Spleen (tissue), 13 donors: ENCODE results near the gene MRRF. TPM values are rescaled to one million over a fixed set of nuclear protein-coding genes. Genes with fewer than 3 reads are reported as not detected.
A peak's percentile ranks its signal among the peaks of the same experiment; 100 is the strongest.

ENCODE experiments used
- DNase-seq: peaks from one replicate; pipeline ENCODE4 v3.0.0-alpha.2; 2020
- H3K27ac ChIP-seq, 8 donors: fragments of 200-600 bp; sonication (generic) in 7 of 8; 1 replicate in 4 of 8; 2 replicates in 4 of 8; pipeline versions ENCODE4 v1.5.0 to v1.8.0; 2016 to 2021; ENCODE audit warnings: inconsistent platforms in 4 of 8, mild to moderate bottlenecking in 4 of 8, moderate library complexity in 1 of 8
- H3K27me3 ChIP-seq, 7 donors: fragments of 200-600 bp; sonication (generic) in 6 of 7; replicated peaks in 1 of 7; 1 replicate in 4 of 7; 2 replicates in 3 of 7; pipeline versions ENCODE4 v1.5.0 to v1.8.0; 2016 to 2021; ENCODE audit warnings: inconsistent platforms in 3 of 7, mild to moderate bottlenecking in 1 of 7
- H3K36me3 ChIP-seq, 6 donors: fragments of 200-600 bp; sonication (generic) in 5 of 6; 1 replicate in 4 of 6; 2 replicates in 2 of 6; pipeline versions ENCODE4 v1.5.0 to v1.8.0; 2016 to 2021; ENCODE audit warnings: inconsistent platforms in 2 of 6
- H3K4me1 ChIP-seq, 6 donors: fragments of 200-600 bp; sonication (generic) in 5 of 6; 1 replicate in 3 of 6; 2 replicates in 3 of 6; pipeline versions ENCODE4 v1.5.0 to v1.8.0; 2016 to 2021; ENCODE audit warnings: inconsistent platforms in 3 of 6
- H3K4me3 ChIP-seq, 8 donors: fragments of 200-600 bp; sonication (generic) in 7 of 8; 1 replicate in 4 of 8; 2 replicates in 4 of 8; pipeline versions ENCODE4 v1.5.0 to v1.8.0; 2016 to 2021; ENCODE audit warnings: inconsistent platforms in 4 of 8, mild to moderate bottlenecking in 4 of 8, moderate library complexity in 2 of 8
- H3K9me3 ChIP-seq, 8 donors: fragments of 200-600 bp; sonication (generic) in 7 of 8; 1 replicate in 4 of 8; 2 replicates in 4 of 8; pipeline versions ENCODE4 v1.5.0 to v1.8.0; 2016 to 2021; ENCODE audit warnings: inconsistent platforms in 4 of 8
- POLR2A ChIP-seq, 3 donors: fragments of 450-650 bp; IDR thresholded peaks; one replicate each; pipeline ENCODE4 v1.5.1; 2017; ENCODE audit warnings: antibody characterized with exemption in 3 of 3, mild to moderate bottlenecking in 1 of 3
- POLR2AphosphoS5 ChIP-seq, 3 donors: sonication (generic); formaldehyde crosslinking; IDR thresholded peaks; one replicate each; pipeline ENCODE4 v1.5.1; 2017; ENCODE audit warnings: antibody characterized with exemption in 3 of 3
- WGBS, 5 donors: extraction: QIAGEN DNeasy Blood & Tissue Kit in 3 of 5; methylation state at CpG; one replicate each; pipeline versions ENCODE4 v1.1.5 to v1.1.7; 2013 to 2018; 5-methylcytosine and 5-hydroxymethylcytosine counted together
- intact Hi-C: fragments of 100-400 bp; cut with DNase I; formaldehyde crosslinking; loops from one replicate; pipeline ENCODE4 v1.15.0; 2023; ENCODE audit warnings: low total_unique reads
- long read RNA-seq, 2 donors: transcript quantifications; one replicate each; lab custom pipeline, GENCODE V29; 2026
- polyA plus RNA-seq, 3 donors: library from polyadenylated mRNA; stranded (reverse); fragments of 200-250 nt; gene quantifications; one replicate each; pipeline ENCODE4 v1.2.1, GENCODE V29; 2013
- total RNA-seq, 7 donors: library from RNA; depleted of rRNA in 3 of 7; stranded (reverse); fragments of >200 nt in 3 of 7; fragmentation: NEBNext Ultra II Directional in 4 of 7; extraction: Animal tissue kit (Norgen Biotek cat#: 25700) in 4 of 7; gene quantifications; one replicate each; pipeline versions ENCODE4 v1.1.0 to v1.2.1, GENCODE V29; 2016 to 2021
- TF ChIP-seq, protein P1 (sequence below), 11 experiments: fragments of 200-600 bp in 7 of 11; fragments of 450-650 bp in 4 of 11; sonication (generic) in 4 of 11; IDR thresholded peaks in 8 of 11; conservative IDR thresholded peaks in 3 of 11; 1 replicate in 7 of 11; 2 replicates in 4 of 11; pipeline versions ENCODE4 v1.4.0 to v1.8.0; 2016 to 2021; ENCODE audit warnings: antibody characterized with exemption in 11 of 11, inconsistent platforms in 4 of 11, mild to moderate bottlenecking in 1 of 11
- donor health status: healthy with polysubstance abuse.
- donor health status: DM: no; HTN: no; CAD: no; lungs with moderate emphysema.
- donor health status: DM: no; HTN: no; CAD: no.
- donor health status: Bipolar disorder and iron deficiency.
- donor health status: healthy.
- donor health status: DM: no; HTN: no; CAD: no.
- donor health status: DM: yes; HTN: yes; CAD: no.

Gene MRRF, protein sequence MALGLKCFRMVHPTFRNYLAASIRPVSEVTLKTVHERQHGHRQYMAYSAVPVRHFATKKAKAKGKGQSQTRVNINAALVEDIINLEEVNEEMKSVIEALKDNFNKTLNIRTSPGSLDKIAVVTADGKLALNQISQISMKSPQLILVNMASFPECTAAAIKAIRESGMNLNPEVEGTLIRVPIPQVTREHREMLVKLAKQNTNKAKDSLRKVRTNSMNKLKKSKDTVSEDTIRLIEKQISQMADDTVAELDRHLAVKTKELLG
- total RNA-seq = 10 to 100 TPM; 30.9 to 44.8 (median 39.7) TPM
- 10 to 100 TPM; 23.1 to 29.6 (median 24.7) TPM for polyA plus RNA-seq
- long read RNA-seq, donor 1, full-length matches to known transcripts = 5 of 13 reads
- long read RNA-seq, donor 1, partial matches to known transcripts = 8 of 13 reads
- long read RNA-seq, donor 1, other reads (novel, unspliced or antisense) = 0 of 13 reads
- long read RNA-seq, donor 2, full-length matches to known transcripts = 1 of 1 reads
- long read RNA-seq, donor 2, partial matches to known transcripts = 0 of 1 reads
- long read RNA-seq, donor 2, other reads (novel, unspliced or antisense) = 0 of 1 reads

DNA sequence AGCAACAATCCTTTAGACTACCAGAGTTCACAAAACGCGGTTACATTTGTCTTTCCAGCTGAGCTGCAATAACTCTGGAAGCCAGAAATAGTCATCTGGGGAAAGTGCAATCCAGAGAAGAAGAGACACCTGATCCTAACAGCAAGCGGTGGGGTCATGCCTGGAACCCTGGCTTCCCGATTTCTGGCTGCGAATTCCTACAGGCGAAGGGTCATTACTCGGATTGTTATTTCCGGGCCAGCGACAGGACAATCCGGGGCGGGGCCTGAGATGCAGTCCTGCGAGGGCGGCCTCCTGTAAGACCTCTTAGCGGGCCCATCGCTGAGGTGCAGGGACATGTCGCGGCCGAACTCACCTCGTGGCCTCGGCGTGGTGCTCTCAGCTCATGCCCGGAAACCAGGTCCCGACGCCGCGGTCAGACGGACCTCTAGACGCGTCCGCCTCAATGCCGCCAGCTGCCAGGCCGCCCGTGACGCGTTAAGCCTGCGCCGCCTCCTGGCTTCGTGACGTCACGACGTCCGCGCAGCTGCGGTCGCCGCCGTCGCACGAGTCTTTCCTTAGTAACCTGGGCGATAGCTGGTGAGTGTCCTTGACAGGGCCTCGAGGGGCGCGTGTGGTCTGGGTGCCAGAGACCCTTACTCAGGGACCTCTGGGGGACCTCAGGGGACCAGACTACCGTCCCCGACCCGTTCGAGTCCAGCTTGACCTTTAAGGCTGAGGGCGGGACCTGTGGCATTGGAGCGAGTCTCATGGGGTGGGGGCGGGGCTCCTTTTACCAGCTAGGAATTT, at the start of gene MRRF, which contains the start of gene RBM18:
Gene MRRF (plus strand): TSS at position 523 of the 789 bp plus-strand sequence. CDS start 6,010 bp downstream, outside the sequence.
Gene RBM18 (minus strand): TSS at position 481 of the 789 bp plus-strand sequence. CDS start 3,348 bp downstream, outside the sequence.
- Histone ChIP-seq H3K9me3 (no peaks in the 10 kb centered on the region), H3K27me3 (no peaks in the 10 kb centered on the region), H3K36me3 (peaks cover 0 to 33% (median 19%) of the 10 kb centered on the region in 6 donors), H3K27ac (peak within 1 kb of the TSS; percentile 81 to 96 (median 92)), H3K4me3 (peak within 1 kb of the TSS; percentile 57 to 92 (median 82)), H3K4me1 (peaks cover 26 to 73% (median 51%) of the 10 kb centered on the region in 6 donors)
- peak; percentile 40 to 88 (median 53) for TF ChIP-seq POLR2A (IDR thresholded peaks at IDR 0.05)
- peak; percentile 97 to 99 (median 97) for TF ChIP-seq POLR2AphosphoS5 (IDR thresholded peaks at IDR 0.05)
- TF ChIP-seq, protein P1, sequence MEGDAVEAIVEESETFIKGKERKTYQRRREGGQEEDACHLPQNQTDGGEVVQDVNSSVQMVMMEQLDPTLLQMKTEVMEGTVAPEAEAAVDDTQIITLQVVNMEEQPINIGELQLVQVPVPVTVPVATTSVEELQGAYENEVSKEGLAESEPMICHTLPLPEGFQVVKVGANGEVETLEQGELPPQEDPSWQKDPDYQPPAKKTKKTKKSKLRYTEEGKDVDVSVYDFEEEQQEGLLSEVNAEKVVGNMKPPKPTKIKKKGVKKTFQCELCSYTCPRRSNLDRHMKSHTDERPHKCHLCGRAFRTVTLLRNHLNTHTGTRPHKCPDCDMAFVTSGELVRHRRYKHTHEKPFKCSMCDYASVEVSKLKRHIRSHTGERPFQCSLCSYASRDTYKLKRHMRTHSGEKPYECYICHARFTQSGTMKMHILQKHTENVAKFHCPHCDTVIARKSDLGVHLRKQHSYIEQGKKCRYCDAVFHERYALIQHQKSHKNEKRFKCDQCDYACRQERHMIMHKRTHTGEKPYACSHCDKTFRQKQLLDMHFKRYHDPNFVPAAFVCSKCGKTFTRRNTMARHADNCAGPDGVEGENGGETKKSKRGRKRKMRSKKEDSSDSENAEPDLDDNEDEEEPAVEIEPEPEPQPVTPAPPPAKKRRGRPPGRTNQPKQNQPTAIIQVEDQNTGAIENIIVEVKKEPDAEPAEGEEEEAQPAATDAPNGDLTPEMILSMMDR (IDR thresholded peaks at IDR 0.05 in 8 of 11, conservative IDR thresholded peaks at IDR 0.05 in 3 of 11) = peak in 2 of 11 experiments; percentile 6 to 7
- intact Hi-C loops = no loop called here
- peak; percentile 98 for DNase-seq
- WGBS, 5 donors = 0 to 1% (median 0%) methylated on average over 7 to 60 of the region's 60 CpGs

- Histone ChIP-seq H3K36me3 (no peaks in the 10 kb centered on the region), H3K27me3 (peaks cover 0 to 98% (median 90%) of the 10 kb centered on the region in 7 donors), H3K9me3 (no peaks in the 10 kb centered on the region), H3K4me1 (peaks cover 12 to 41% (median 33%) of the 10 kb centered on the region in 6 donors), H3K4me3 (no peak overlapping the region), H3K27ac (no peak overlapping the region)
- intact Hi-C loops = no loop called here
- TF ChIP-seq POLR2AphosphoS5 (IDR thresholded peaks at IDR 0.05) (no peak), POLR2A (IDR thresholded peaks at IDR 0.05) (no peak)
- TF ChIP-seq, protein P1 (IDR thresholded peaks at IDR 0.05 in 8 of 11, conservative IDR thresholded peaks at IDR 0.05 in 3 of 11) = no peak
- no peak for DNase-seq
- 83 to 100% (median 95%) methylated on average over 1 of the region's 1 CpG for WGBS, 5 donors
These were observed 49.0 kb upstream of the MRRF start for GRCh38 chr9:122215663-122216062.

DNA sequence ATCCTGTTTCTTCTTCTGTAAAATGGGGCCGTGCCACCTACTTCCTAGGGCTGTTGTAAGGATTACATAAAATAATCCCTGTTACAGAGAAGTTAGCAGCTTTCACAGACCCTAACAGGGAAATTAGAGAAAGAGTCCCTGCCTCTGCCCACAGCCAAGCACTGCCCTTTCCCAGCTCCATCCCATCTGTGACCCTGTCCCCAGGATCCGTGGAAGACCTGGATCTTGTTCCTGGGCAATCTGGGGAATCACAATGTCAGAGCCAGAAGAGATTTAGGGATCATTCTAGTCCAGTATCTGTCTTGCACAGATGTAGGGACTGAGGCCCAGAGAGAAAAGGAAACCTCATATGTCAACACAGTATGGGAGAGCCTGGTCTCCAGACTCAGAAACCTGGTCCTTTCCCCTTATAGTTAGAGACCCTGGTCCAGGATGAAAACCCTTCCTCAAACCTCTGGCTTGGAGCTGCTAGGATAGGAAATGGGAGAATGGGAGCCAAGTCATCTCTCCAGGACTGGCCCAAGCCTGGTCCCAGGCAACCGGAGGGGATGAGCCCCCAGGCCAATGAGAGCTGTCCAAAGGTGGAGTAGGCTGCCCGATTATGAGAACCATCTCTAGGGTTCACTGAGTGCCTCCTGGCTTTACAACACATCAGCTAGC, 48.4 kb upstream of the MRRF start:
- Histone ChIP-seq H3K9me3 (no peaks in the 10 kb centered on the region), H3K4me1 (peaks cover 12 to 47% (median 35%) of the 10 kb centered on the region in 6 donors), H3K27ac (no peak overlapping the region), H3K4me3 (no peak overlapping the region), H3K27me3 (peaks cover 0 to 100% (median 95%) of the 10 kb centered on the region in 7 donors), H3K36me3 (no peaks in the 10 kb centered on the region)
- no peak for DNase-seq
- TF ChIP-seq POLR2AphosphoS5 (IDR thresholded peaks at IDR 0.05) (no peak), POLR2A (IDR thresholded peaks at IDR 0.05) (no peak)
- TF ChIP-seq, protein P1 (IDR thresholded peaks at IDR 0.05 in 8 of 11, conservative IDR thresholded peaks at IDR 0.05 in 3 of 11) = no peak
- intact Hi-C loops = no loop called here
- WGBS, 5 donors = 69 to 89% (median 80%) methylated on average over 4 of the region's 4 CpGs
